ENCODE results near the gene EFCAB13.
"Not testable (repeated sequence)": the region's sequence is repeated elsewhere in the genome, so short reads cannot be mapped to it uniquely, and the experiment has no call there.

Gene EFCAB13

DNA sequence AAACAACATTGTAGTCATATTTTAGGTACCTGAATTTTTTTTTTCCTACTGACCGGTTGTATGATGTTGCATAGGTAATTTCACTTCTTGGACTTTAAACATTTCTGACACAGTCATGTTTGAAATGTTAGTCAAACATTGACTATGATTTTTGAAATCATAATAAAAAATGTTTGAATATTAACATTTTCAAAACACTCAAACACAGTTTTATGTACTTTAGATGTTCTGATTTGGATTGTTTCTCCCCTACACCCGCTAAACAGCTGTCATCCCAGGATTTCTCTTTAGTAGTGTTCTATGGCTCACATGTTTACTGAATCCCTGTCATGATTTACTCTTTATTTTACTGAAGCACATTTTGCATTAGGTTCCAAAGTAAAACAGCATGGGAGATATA is 104.2 kb downstream of the EFCAB13 start:
- no peak for DNase-seq

DNA sequence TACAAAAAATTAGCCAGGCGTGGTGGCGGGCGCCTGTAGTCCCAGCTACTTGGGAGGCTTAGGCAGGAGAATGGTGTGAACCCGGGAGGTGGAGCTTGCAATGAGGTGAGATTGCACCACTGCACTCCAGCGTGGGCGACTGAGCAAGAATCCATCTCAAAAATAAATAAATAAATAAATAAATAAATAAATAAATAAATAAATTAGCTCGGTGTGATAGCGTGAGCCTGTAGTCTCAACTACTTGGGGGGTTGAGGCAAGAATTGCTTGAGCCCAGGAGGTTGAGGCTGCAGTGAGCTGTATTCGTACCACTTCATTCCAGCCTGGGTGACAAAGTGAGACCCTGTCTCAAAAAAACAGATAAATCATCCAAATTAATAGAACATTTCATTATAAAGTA is 108.5 kb downstream of the EFCAB13 start:
- not testable (repeated sequence) for DNase-seq

DNA sequence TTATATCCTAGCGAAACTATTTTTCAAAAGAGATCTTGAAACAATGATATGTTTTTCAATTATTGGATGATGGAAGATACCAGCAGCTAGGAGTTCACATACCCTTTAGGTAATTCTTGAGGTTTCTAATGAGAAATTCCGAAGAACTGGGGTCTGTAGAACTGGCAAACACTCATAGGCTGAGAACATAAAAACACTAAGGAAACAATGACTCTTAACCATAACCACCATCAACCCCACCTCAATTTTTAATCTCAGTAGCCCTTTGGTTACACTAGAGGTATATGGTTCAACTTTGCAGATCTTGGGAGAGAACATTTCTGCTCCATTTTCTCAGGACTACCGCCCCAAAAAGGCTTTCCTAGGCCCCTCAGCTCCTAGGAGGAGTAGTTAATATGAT is 141.4 kb downstream of the EFCAB13 start:
- no peak for DNase-seq

- not testable (repeated sequence) for DNase-seq
Measured at GRCh38 chr17:47466976-47467375, 143.2 kb downstream of the EFCAB13 start.

DNA sequence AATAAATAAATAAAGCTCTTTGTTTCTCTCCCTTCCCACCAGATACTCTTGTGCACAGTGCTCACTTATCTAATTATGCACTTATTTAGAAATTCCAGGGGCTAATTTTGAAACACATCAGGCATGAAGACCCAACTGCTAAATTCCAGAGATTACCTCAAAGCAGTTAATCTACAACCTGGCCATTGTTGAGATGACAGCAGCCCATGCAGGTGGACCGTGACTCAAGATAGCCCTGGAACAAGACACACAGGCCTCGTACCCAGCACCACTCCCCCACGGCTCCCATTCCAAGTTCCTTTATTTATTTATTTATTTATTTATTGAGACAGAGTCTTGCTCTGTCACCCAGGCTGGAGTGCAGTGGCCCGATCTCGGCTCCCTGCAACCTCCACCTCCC is 147.1 kb downstream of the EFCAB13 start:
- DNase-seq, result no peak

DNA sequence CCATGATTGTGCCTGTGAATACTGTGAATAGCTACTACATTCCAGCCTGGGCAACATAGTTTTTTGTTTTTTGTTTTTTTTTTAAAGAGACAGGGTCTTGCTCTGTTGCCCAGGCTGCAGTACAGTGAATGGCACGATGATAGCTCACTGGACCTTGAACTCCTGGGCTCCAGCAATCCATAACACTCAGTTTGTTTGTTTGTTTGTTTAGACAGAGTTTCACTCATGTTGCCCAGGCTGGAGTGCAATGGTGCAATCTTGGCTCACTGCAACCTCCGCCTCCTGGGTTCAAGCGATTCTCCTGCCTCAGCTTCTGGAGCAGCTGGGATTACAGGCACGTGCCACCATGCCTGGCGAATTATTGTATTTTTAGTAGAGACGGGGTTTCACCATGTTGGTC is 148.3 kb downstream of the EFCAB13 start:
- DNase-seq, result not testable (repeated sequence)
